Measurements from ENCODE around the gene VTI1A. TPM values are rescaled to one million over a fixed set of nuclear protein-coding genes. Genes with fewer than 3 reads are reported as not detected.

VTI1A gene
- total RNA-seq, result 10 to 100 TPM; 62.6 to 77.6 (median 68.2) TPM
- total RNA-seq (2013), result 105 TPM

DNA sequence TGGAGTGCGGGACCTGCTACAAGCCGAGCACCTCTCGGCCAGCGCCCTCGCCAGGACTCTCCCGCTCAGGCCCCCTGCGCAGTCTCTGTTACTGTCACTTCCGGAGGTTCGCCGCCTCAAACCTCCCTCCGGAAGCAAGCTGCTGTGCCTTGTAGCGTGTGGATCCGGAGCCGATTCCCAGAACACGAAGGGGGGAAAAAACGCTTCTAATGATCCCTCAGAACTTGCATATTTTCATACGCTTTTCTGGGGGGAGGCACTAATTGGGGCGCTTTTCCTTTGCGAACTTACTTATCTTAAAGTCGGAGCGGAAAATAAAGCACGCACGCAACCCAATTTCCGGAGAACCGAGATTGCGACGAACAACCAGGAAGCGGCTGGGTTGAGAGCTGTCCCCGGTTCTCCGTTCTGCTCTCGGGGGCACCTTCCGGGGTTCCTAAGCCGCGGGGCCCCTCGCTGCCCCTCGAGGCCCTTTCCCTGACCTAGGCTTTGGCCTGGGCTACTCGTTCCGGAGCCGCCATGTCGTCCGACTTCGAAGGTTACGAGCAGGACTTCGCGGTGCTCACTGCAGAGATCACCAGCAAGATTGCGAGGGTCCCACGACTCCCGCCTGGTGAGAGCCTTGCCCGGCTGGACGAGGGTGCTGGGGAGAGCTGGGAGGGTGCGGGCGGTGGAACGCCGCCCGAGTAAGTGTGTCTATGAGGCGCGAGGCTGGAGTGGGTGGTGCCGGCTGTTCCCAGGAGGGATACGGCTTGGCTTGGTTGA, at the start of gene VTI1A, which contains the start of gene ZDHHC6:
TSS of gene VTI1A (plus strand) at position 361 of the 765 bp plus-strand sequence. CDS start at position 520, 159 bp downstream.
TSS of gene ZDHHC6 (minus strand) at position 60 of the 765 bp plus-strand sequence. CDS start 1,478 bp downstream, outside the sequence.
- ATAC-seq (peak; percentile 89 to 96 (median 94)), DNase-seq (peak; percentile 84 to 93)
- Mint-ChIP-seq H3K9me3 (no peaks in the 10 kb centered on the region), H3K4me3 (peak within 1 kb of the TSS; percentile 88), H3K4me1 (peaks cover 35 to 49% of the 10 kb centered on the region in 2 donors), H3K27ac (peak within 1 kb of the TSS; percentile 83 to 86), H3K27me3 (ENCODE audit: low read depth in 2 of 2) (no peaks in the 10 kb centered on the region), H3K36me3 (peaks cover 4% of the 10 kb centered on the region)
- TF ChIP-seq, protein P1, sequence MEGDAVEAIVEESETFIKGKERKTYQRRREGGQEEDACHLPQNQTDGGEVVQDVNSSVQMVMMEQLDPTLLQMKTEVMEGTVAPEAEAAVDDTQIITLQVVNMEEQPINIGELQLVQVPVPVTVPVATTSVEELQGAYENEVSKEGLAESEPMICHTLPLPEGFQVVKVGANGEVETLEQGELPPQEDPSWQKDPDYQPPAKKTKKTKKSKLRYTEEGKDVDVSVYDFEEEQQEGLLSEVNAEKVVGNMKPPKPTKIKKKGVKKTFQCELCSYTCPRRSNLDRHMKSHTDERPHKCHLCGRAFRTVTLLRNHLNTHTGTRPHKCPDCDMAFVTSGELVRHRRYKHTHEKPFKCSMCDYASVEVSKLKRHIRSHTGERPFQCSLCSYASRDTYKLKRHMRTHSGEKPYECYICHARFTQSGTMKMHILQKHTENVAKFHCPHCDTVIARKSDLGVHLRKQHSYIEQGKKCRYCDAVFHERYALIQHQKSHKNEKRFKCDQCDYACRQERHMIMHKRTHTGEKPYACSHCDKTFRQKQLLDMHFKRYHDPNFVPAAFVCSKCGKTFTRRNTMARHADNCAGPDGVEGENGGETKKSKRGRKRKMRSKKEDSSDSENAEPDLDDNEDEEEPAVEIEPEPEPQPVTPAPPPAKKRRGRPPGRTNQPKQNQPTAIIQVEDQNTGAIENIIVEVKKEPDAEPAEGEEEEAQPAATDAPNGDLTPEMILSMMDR (IDR thresholded peaks at IDR 0.05), result peak; percentile 1
- peaks cover 14% of the 10 kb centered on the region for H3K4me1 ChIP-seq (ENCODE audit: control insufficient read depth, insufficient read depth, low read length)
- under 1% methylated on average over 59 of the region's 59 CpGs for WGBS (ENCODE audit: insufficient coverage)
- peaks cover 23% of the 10 kb centered on the region for H3K36me3 ChIP-seq (ENCODE audit: control insufficient read depth, insufficient read depth, low read length)
- H3K27me3 ChIP-seq (ENCODE audit: control insufficient read depth, insufficient read depth, low read length), result no peaks in the 10 kb centered on the region
- intact Hi-C loops (cut with micrococcal nuclease), result loop anchor here (5.0 kb wide), 1 partner anchor 70 kb away; no protein-coding TSS in a partner anchor
- H3K9me3 ChIP-seq (ENCODE audit: control insufficient read depth, insufficient read depth, low read length), result no peaks in the 10 kb centered on the region
- H3K27ac ChIP-seq (ENCODE audit: low read length), result peak within 1 kb of the TSS; percentile 79
- peak within 1 kb of the TSS; percentile 92 for H3K4me3 ChIP-seq (ENCODE audit: low read length)

DNA sequence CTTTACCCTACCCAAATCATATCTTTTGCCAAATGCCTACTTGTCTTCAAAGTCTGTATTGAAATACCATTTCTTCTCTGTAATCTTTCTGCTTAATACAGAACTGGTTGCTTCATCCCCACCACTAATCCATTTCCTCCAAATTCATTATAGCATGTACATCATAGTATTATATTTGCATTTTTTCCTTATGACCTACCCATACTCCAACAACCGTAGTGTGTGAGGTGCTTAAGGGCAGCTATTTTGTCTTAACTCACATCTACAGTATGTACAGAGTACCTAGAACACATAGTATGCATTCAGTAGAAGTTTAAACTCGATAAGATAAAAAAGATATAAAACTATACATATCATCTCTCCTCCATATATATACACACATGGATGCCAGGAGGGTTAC, 49.4 kb upstream of the VTI1A start:
- peaks cover 11 to 16% of the 10 kb centered on the region in 2 donors for H3K4me1 Mint-ChIP-seq
- no peak for DNase-seq
- WGBS (ENCODE audit: insufficient coverage), result no CpG with 5 or more reads among the region's 2 CpGs
- H3K4me3 ChIP-seq (ENCODE audit: low read length), result no peak overlapping the region
- intact Hi-C loops (cut with micrococcal nuclease), result no loop called here
- H3K9me3 ChIP-seq (ENCODE audit: control insufficient read depth, insufficient read depth, low read length), result no peaks in the 10 kb centered on the region
- no peaks in the 10 kb centered on the region for H3K9me3 Mint-ChIP-seq
- ATAC-seq, result no peak
- no peaks in the 10 kb centered on the region for H3K27me3 ChIP-seq (ENCODE audit: control insufficient read depth, insufficient read depth, low read length)
- H3K4me1 ChIP-seq (ENCODE audit: control insufficient read depth, insufficient read depth, low read length), result no peaks in the 10 kb centered on the region
- no peaks in the 10 kb centered on the region for H3K27me3 Mint-ChIP-seq (ENCODE audit: low read depth in 2 of 2)
- peaks cover 51% of the 10 kb centered on the region for H3K36me3 ChIP-seq (ENCODE audit: control insufficient read depth, insufficient read depth, low read length)
- no peak overlapping the region for H3K4me3 Mint-ChIP-seq
- H3K27ac ChIP-seq (ENCODE audit: low read length), result no peak overlapping the region
- no peak overlapping the region for H3K27ac Mint-ChIP-seq
- TF ChIP-seq, protein P1 (IDR thresholded peaks at IDR 0.05), result no peak
- no peaks in the 10 kb centered on the region for H3K36me3 Mint-ChIP-seq

DNA sequence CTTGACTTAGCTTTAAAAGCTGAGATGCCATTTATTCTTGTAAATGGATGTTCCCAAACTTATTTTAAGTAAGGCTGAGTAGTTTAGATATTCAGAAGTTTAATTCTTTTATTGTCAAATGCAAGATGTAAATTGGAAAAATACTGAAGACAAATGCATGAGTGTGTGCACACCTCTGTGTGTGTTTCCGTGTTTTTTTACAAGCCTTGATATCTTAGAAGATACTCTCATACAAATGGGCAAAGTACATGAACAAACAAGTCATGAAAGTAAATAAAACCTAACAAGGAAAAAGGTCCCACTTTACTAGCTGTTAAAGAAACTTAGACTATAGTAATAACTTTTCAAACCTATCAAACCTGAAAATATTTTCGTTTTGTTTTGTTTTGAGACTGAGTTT, 44.1 kb upstream of the VTI1A start:
- 100% methylated on average over 2 of the region's 2 CpGs for WGBS (ENCODE audit: insufficient coverage)
- Histone ChIP-seq H3K27ac (ENCODE audit: low read length) (no peak overlapping the region), H3K9me3 (ENCODE audit: control insufficient read depth, insufficient read depth, low read length) (no peaks in the 10 kb centered on the region), H3K27me3 (ENCODE audit: control insufficient read depth, insufficient read depth, low read length) (no peaks in the 10 kb centered on the region), H3K4me3 (ENCODE audit: low read length) (no peak overlapping the region), H3K36me3 (ENCODE audit: control insufficient read depth, insufficient read depth, low read length) (peaks cover 75% of the 10 kb centered on the region), H3K4me1 (ENCODE audit: control insufficient read depth, insufficient read depth, low read length) (no peaks in the 10 kb centered on the region)
- no peak for DNase-seq
- Mint-ChIP-seq H3K4me3 (no peak overlapping the region), H3K36me3 (peaks cover 16% of the 10 kb centered on the region), H3K9me3 (no peaks in the 10 kb centered on the region), H3K4me1 (peaks cover 4 to 5% of the 10 kb centered on the region in 2 donors), H3K27ac (no peak overlapping the region), H3K27me3 (ENCODE audit: low read depth in 2 of 2) (no peaks in the 10 kb centered on the region)
- no peak for ATAC-seq
- TF ChIP-seq, protein P1 (IDR thresholded peaks at IDR 0.05), result no peak
- intact Hi-C loops (cut with micrococcal nuclease), result no loop called here
